HG03103 (cell line): ENCODE results near the gene CD47.

Experiments used
- ATAC-seq: cut with Tn5 transposase; IDR thresholded peaks from one replicate; pipeline ENCODE4 v1.9.1; 2021; ENCODE audit warnings: low read depth; ENCODE audit not compliant: unreplicated experiment

Gene CD47

DNA sequence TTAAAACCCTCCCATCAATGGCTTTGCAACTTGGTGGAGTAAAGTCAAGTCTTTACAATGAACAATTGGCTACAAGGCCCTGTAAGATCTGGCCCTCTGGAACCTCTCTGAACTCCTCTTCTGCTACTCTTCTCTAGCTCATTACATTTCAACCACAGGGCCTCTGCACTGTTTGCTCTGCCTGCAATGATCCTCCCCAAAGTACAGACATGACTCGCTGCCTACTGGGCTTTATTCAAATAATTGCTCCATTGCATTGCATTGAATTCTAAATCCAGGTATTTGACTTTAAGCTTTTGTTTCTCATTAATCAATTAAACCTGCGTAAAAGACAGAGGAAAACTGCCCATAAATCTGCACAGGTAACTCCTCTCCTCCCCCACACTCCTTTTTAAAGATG is 96.7 kb downstream of the CD47 start:
- no peak for ATAC-seq

DNA sequence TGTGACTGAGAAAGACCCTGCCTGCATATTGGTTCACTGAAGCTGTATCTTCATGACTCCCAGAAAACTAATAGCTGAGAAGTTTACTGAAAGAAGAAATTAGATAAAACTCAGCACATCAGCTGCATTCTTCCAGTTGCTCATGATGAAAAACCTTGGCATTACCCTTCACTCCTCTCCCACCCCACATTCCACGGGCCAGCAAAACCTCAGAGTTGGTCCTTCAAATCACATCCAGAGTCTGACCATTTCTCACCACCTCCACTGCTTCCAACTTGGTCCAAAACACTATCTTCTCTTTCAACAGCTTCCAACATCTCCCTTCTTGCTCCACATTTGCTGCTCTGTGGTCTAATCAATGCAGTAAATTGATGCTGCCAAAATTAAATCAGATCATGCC is 97.1 kb downstream of the CD47 start:
- no peak for ATAC-seq
